Measurements from ENCODE around the gene ALPI.
"Not testable (repeated sequence)": the region's sequence is repeated elsewhere in the genome, so short reads cannot be mapped to it uniquely, and the experiment has no call there.

ALPI gene

DNA sequence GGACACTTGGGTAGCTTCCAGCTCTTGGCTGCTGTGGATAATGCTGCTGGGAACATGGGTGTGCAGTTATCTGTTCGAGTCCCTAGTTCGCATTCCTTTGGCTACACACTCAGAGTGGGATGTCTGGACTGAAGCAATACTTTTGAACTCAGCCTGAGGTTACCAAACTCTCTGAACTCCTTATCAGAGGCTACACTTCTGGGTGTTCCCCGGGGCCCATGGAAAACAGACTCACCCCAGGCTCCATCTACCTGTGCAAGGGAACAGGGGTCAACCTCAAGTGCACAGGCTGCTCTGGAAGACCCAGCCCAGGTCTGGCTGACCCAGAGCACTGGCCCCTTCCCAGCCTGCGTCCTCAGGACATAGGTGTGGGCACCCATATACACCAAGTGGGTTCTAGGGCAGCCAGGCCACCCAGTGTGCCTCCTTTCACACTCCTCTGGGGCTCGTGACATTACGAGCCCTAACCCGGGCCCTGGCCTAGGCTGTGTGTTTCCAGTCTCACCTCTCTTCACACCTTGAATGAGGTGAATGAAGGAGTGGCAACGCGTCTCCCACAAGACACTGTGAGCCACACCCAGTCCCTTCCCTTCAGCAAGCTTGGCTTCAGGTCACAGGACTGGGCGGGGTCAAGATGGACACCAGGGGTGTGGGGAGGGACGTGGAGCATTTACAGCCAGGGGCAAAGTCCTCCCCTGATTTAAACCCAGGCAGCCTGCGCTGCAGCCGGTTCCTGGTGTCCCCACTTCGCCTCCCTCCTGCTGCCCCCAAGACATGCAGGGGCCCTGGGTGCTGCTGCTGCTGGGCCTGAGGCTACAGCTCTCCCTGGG is at the start of gene ALPI:
Gene ALPI (plus strand): TSS at position 728 of the 830 bp plus-strand sequence. CDS start 47 bp downstream, at position 775.
- H3K9ac ChIP-seq (ENCODE audit: low read length) = no peak within 1 kb of the TSS
- peaks cover 13% of the 10 kb centered on the region; the same call in 1 of the 2 replicates for H3K27me3 ChIP-seq (ENCODE audit: control insufficient read depth, insufficient read depth, low read length)
- no peaks in the 10 kb centered on the region for H3K4me1 ChIP-seq (ENCODE audit: control insufficient read depth, insufficient read depth, low read length)
- no peak within 1 kb of the TSS for H3K4me3 ChIP-seq (ENCODE audit: low read depth, low read length)
- no peak within 1 kb of the TSS for H3K27ac ChIP-seq (ENCODE audit: low read depth, low read length)
- no peaks in the 10 kb centered on the region for H3K36me3 ChIP-seq (ENCODE audit: control insufficient read depth, insufficient read depth, low read length)
- no peaks in the 10 kb centered on the region for H3K9me3 ChIP-seq (ENCODE audit: control insufficient read depth, insufficient read depth, low read depth, low read length)

DNA sequence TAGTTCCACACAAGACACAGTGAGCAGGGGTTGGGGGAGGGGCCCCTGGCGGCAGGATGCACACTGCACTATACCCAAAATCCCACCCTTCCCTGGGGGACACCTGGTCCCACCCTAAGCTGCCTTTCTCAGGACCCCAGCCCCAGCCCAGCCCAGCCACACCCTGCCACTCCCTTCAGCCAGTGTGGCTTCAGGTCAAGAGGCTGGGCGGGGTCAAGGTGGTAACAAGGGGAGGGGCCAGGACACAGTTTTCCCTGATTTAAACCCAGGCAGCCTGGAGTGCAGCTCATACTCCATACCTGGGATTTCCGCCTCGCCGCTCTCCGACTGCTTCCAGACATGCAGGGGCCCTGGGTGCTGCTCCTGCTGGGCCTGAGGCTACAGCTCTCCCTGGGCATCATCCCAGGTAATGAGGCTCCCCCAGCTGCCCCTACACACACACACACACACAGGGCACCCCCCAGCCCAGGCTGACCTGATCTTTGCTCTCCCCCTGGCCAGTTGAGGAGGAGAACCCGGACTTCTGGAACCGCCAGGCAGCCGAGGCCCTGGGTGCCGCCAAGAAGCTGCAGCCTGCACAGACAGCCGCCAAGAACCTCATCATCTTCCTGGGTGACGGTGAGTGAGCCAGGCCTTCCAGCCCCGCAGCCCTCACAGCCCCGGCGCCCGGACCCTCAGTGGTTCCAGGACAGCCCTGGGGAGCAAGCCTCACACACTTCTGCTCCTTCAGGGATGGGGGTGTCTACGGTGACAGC is 49.2 kb upstream of the ALPI start, which contains the start of gene ALPG:
Gene ALPG (plus strand): TSS at position 289 of the 755 bp plus-strand sequence. CDS start 51 bp downstream, at position 340.
- no peaks in the 10 kb centered on the region for H3K27me3 ChIP-seq (ENCODE audit: control insufficient read depth, insufficient read depth, low read length)
- H3K9me3 ChIP-seq (ENCODE audit: control insufficient read depth, insufficient read depth, low read depth, low read length) = no peaks in the 10 kb centered on the region
- H3K27ac ChIP-seq (ENCODE audit: low read depth, low read length) = no peak within 1 kb of the TSS
- peaks cover 5% of the 10 kb centered on the region; the same call in 1 of the 2 replicates for H3K4me1 ChIP-seq (ENCODE audit: control insufficient read depth, insufficient read depth, low read length)
- no peak within 1 kb of the TSS for H3K4me3 ChIP-seq (ENCODE audit: low read depth, low read length)
- no peak within 1 kb of the TSS for H3K9ac ChIP-seq (ENCODE audit: low read length)
- no peaks in the 10 kb centered on the region; the same call in 1 of the 2 replicates for H3K36me3 ChIP-seq (ENCODE audit: control insufficient read depth, insufficient read depth, low read length)

DNA sequence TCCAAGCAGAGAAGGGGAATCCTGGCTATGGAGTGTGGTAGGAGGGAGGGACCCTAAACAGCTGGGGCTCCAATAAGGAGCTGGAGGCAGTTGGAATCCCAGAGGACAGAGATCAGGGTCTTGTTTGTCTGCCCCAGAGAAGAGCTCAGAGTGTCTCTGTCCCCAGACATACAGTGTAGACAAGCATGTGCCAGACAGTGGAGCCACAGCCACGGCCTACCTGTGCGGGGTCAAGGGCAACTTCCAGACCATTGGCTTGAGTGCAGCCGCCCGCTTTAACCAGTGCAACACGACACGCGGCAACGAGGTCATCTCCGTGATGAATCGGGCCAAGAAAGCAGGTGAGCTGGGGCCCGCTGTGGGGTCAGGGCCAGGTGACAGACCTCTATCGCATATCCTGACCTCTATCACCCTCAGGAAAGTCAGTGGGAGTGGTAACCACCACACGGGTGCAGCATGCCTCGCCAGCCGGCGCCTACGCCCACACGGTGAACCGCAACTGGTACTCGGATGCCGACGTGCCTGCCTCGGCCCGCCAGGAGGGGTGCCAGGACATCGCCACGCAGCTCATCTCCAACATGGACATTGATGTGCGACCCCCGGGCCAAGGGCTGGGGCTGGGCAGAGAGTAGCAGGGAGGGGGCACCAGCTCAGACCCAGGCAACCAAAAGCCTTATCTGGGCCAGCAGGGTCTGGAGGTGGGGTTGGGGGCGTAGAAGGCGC is 48.4 kb upstream of the ALPI start:
- H3K9me3 ChIP-seq (ENCODE audit: control insufficient read depth, insufficient read depth, low read depth, low read length); H3K4me1 ChIP-seq (ENCODE audit: control insufficient read depth, insufficient read depth, low read length); H3K36me3 ChIP-seq (ENCODE audit: control insufficient read depth, insufficient read depth, low read length); H3K27me3 ChIP-seq (ENCODE audit: control insufficient read depth, insufficient read depth, low read length); H3K9ac ChIP-seq (ENCODE audit: low read length); H3K4me3 ChIP-seq (ENCODE audit: low read depth, low read length); H3K27ac ChIP-seq (ENCODE audit: low read depth, low read length): not testable (repeated sequence)

DNA sequence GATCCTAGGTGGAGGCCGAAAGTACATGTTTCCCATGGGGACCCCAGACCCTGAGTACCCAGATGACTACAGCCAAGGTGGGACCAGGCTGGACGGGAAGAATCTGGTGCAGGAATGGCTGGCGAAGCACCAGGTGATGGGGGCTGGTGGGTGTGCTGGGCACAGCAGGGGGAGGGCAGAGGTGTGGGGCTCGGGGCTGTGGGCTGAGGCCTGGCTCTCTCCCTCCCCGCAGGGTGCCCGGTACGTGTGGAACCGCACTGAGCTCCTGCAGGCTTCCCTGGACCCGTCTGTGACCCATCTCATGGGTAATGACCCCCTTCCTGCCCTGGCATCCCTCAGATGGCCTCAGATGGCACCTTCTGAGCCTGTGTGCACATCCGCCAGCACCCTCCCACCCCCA is 47.7 kb upstream of the ALPI start:
- not testable (repeated sequence) for H3K4me1 ChIP-seq (ENCODE audit: control insufficient read depth, insufficient read depth, low read length); H3K9ac ChIP-seq (ENCODE audit: low read length); H3K4me3 ChIP-seq (ENCODE audit: low read depth, low read length); H3K27me3 ChIP-seq (ENCODE audit: control insufficient read depth, insufficient read depth, low read length); H3K9me3 ChIP-seq (ENCODE audit: control insufficient read depth, insufficient read depth, low read depth, low read length); H3K36me3 ChIP-seq (ENCODE audit: control insufficient read depth, insufficient read depth, low read length); H3K27ac ChIP-seq (ENCODE audit: low read depth, low read length)

DNA sequence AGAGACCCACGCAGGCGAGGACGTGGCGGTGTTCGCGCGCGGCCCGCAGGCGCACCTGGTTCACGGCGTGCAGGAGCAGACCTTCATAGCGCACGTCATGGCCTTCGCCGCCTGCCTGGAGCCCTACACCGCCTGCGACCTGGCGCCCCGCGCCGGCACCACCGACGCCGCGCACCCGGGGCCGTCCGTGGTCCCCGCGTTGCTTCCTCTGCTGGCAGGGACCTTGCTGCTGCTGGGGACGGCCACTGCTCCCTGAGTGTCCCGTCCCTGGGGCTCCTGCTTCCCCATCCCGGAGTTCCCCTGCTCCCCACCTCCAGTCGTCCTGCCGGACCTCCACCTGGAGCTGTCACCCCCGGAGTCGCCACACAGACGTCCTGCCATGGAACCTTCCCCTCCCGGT is 46.3 kb upstream of the ALPI start:
- H3K4me1 ChIP-seq (ENCODE audit: control insufficient read depth, insufficient read depth, low read length); H3K27ac ChIP-seq (ENCODE audit: low read depth, low read length); H3K27me3 ChIP-seq (ENCODE audit: control insufficient read depth, insufficient read depth, low read length); H3K4me3 ChIP-seq (ENCODE audit: low read depth, low read length); H3K9me3 ChIP-seq (ENCODE audit: control insufficient read depth, insufficient read depth, low read depth, low read length); H3K9ac ChIP-seq (ENCODE audit: low read length); H3K36me3 ChIP-seq (ENCODE audit: control insufficient read depth, insufficient read depth, low read length): not testable (repeated sequence)

DNA sequence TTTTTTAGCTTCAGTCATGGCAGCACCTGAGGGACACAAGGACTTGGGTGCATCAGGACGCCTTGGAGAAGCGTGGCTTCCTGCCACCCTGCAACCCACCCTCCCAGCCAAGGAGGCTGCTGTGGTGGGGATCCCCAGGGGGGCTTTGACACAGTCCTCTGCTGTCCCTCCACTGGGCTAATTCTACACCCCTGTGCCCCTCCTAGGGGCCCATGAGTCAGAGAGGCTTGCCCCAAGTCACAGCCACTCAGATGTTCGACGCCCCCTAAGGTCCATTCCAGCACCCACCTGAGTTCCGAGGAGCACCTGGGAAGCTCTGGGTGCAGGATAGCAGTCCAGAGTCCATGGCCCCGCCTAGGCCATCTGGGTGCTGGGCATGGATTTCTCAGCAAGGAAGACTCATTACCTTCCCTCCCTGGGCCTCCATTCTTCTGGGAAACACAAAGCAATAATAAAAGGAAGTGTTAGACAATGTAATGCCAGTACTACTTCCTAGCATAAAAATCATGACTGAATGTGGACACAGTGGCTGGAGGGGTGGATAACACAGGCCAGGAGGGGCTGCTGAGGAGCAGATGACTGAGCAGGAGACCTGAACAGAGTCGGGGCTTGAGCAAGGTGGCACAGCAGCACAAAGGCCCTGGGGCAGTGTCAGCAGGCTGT is 45.6 kb upstream of the ALPI start:
- H3K9ac ChIP-seq (ENCODE audit: low read length) = no peak overlapping the region
- H3K4me1 ChIP-seq (ENCODE audit: control insufficient read depth, insufficient read depth, low read length) = peaks cover 2% of the 10 kb centered on the region; the same call in 1 of the 2 replicates
- no peaks in the 10 kb centered on the region for H3K27me3 ChIP-seq (ENCODE audit: control insufficient read depth, insufficient read depth, low read length)
- H3K36me3 ChIP-seq (ENCODE audit: control insufficient read depth, insufficient read depth, low read length) = peaks cover 12% of the 10 kb centered on the region
- no peak overlapping the region for H3K4me3 ChIP-seq (ENCODE audit: low read depth, low read length)
- no peaks in the 10 kb centered on the region for H3K9me3 ChIP-seq (ENCODE audit: control insufficient read depth, insufficient read depth, low read depth, low read length)
- H3K27ac ChIP-seq (ENCODE audit: low read depth, low read length) = no peak overlapping the region

DNA sequence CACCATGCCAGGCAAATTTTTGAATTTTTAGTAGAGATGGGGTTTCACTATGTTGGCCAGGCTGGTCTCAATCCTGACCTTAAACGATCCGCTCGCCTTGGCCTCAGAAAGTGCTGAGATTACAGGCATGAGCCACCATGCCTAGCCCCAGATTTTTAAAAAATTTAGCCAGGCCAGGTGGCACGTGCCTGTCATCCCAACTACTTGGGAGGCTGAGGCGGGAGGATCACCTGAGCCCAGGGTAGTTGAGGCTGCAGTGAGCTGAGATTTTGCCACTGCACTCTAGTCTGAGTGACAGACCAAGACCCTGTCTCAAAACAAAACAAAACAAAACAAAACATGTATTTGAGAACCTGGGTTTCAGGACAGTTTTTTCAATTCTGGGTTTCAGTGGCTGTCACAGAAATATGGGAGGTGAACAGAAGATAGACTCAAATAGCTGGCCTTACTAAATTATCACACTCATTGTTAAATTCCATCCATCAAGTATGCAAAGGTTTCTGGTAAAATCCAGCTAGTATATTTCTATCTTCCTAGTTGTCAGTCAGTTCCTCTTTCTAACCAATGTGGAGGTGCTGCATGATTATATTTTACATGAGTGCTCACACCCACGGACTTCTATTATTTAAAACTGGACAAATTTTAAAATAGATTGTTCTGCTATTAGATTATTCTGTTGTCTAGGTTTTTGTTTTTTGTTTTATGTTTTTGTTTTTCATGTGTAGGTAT is 43.9 kb upstream of the ALPI start:
- Histone ChIP-seq H3K27me3 (ENCODE audit: control insufficient read depth, insufficient read depth, low read length) (peaks cover 13% of the 10 kb centered on the region; the same call in 1 of the 2 replicates), H3K4me3 (ENCODE audit: low read depth, low read length) (no peak overlapping the region), H3K27ac (ENCODE audit: low read depth, low read length) (no peak overlapping the region), H3K4me1 (ENCODE audit: control insufficient read depth, insufficient read depth, low read length) (peaks cover 2% of the 10 kb centered on the region; the same call in 1 of the 2 replicates), H3K36me3 (ENCODE audit: control insufficient read depth, insufficient read depth, low read length) (peaks cover 29% of the 10 kb centered on the region), H3K9ac (ENCODE audit: low read length) (no peak overlapping the region), H3K9me3 (ENCODE audit: control insufficient read depth, insufficient read depth, low read depth, low read length) (no peaks in the 10 kb centered on the region)

DNA sequence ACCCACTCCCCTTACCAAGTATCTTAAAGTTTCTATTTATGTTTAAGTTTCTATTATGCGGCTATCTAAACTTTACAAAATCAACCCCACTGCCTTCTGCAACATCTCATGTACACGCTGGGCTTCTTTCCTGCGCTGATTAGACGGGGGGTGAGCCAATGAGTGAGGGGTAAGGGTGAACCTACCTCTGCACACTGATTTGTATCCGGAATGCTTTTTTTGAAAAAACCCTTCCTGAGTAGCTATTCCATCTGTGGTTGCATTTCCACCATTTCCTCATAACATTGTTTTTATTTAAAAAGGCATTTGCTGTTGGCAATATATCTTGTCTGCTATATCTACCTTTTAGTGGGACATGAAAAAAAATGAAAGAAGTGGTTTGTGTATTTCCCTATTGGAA is 43.0 kb upstream of the ALPI start:
- Histone ChIP-seq H3K9ac (ENCODE audit: low read length) (no peak overlapping the region), H3K4me1 (ENCODE audit: control insufficient read depth, insufficient read depth, low read length) (peaks cover 3% of the 10 kb centered on the region; the same call in 1 of the 2 replicates), H3K27me3 (ENCODE audit: control insufficient read depth, insufficient read depth, low read length) (peaks cover 22% of the 10 kb centered on the region), H3K27ac (ENCODE audit: low read depth, low read length) (no peak overlapping the region), H3K36me3 (ENCODE audit: control insufficient read depth, insufficient read depth, low read length) (peaks cover 36% of the 10 kb centered on the region), H3K9me3 (ENCODE audit: control insufficient read depth, insufficient read depth, low read depth, low read length) (no peaks in the 10 kb centered on the region), H3K4me3 (ENCODE audit: low read depth, low read length) (no peak overlapping the region)

DNA sequence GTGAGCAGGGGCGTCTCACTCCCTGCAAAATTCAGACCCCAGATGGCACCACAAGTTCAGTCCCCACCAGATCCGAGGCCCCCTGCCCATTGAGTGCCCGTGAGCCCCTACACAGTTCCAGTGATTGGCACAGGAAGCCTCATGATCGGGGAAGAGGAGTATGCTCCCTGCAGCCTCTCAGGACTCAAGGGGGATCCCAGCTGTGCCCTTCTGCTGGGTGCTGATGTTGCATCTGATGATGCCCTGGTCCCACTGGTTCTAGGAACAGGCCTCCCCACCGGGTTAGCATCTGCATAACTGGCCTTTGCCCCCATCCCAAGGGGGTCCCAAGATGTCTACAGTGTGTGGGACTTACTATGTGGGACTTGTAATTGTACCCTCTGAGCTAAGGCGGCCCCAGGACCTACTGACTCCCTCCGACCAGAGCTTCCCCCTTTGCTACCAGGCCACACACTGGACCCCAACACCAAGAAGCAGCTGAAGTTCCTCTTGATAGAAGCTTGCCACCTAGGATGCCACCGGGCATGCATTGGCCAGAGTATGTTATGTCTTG is 40.7 kb upstream of the ALPI start:
- Histone ChIP-seq H3K4me1 (ENCODE audit: control insufficient read depth, insufficient read depth, low read length) (peaks cover 11% of the 10 kb centered on the region), H3K9ac (ENCODE audit: low read length) (no peak overlapping the region)

More for the DNA sequence above, 40.7 kb upstream of the ALPI start:
- no peaks in the 10 kb centered on the region for H3K9me3 ChIP-seq (ENCODE audit: control insufficient read depth, insufficient read depth, low read depth, low read length)
- H3K27ac ChIP-seq (ENCODE audit: low read depth, low read length) = no peak overlapping the region
- H3K4me3 ChIP-seq (ENCODE audit: low read depth, low read length) = no peak overlapping the region
- H3K36me3 ChIP-seq (ENCODE audit: control insufficient read depth, insufficient read depth, low read length) = peaks cover 52% of the 10 kb centered on the region
- H3K27me3 ChIP-seq (ENCODE audit: control insufficient read depth, insufficient read depth, low read length) = peaks cover 44% of the 10 kb centered on the region
